ENCODE data around the gene PPP1R3C.

The PPP1R3C gene

GRCh38 chr10:91632671-91633550 is at the start of gene PPP1R3C:
PPP1R3C (minus strand) TSS chr10:91633071; CDS start chr10:91632969, 102 bp downstream.
- DNase-seq (ENCODE audit: low read depth): peak; percentile 70

GRCh38 chr10:91681361-91682276 is 48.7 kb upstream of the PPP1R3C start:
- DNase-seq (ENCODE audit: low read depth): no peak

DNA sequence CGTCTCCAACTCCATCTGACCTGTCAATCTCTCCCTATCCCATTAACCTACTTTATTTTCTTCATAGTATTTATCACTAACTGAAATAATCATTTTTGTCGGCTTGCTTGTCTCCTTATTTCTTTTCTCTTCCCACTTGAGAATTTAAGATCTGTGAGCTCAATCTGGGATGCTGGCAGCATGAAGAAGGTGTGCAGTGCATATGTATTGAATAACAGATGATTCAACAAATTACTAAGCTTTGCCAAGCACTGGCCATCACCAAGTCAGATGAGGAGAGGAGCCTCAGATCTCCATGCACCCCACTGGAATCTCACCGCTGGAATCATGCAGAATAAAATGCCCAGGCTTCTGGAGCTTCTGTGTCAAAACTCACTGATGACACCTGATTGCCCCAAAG is 47.6 kb upstream of the PPP1R3C start:
- DNase-seq (ENCODE audit: low read depth): no peak

GRCh38 chr10:91679296-91679695 is 46.4 kb upstream of the PPP1R3C start:
- no peak for DNase-seq (ENCODE audit: low read depth)

GRCh38 chr10:91677911-91678310 is 45.0 kb upstream of the PPP1R3C start:
- no peak for DNase-seq (ENCODE audit: low read depth)

DNA sequence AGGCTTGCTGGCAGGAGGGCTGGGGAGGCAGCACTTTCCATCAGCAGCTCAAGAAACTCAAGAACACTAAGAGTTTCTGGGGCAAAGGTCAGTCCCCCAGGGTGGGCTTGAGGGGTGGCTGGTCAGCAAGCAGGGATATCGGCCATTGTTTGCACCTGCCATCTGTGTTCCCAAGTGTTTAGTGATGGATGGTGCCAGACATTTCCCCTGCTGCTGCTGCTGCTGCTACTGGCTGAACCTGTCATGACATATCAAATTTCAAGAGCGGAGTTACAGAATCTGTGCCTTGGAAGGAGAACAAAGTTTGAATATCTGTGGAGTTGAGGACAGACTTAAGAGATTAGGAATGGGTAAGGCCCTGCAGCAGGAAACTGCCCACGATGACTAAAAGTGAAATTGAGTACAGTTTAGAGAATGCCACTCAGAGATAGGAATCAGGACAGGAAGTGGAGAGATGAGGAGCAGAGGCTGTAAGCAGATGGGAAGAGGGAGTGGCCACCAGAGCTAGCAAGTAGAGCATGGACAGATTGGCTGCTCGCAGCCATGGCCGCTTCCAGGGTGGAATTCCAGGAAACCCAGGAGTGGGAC is 39.2 kb upstream of the PPP1R3C start:
- DNase-seq (ENCODE audit: low read depth): no peak

- no peak for DNase-seq (ENCODE audit: low read depth)
These were observed 36.0 kb upstream of the PPP1R3C start for GRCh38 chr10:91668913-91669312.

DNA sequence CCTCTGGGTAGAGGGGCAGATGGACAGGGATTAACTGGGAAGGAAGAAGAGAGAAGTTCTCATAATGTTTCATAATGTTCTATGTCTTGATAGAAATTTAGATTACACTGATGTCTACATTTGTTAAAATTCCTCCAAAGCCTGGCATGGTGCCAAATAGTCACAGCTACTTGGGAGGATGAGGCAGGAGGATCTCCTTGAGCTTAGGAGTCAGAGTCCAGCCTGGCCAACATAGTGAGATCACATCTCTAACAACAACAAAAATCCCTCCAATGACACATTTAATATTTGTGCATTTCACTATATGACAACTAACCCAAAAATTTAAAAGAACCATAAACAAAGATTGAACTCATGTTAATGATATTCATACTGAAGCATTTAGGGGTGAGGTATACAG is 33.0 kb upstream of the PPP1R3C start:
- DNase-seq (ENCODE audit: low read depth): no peak

- no peak for DNase-seq (ENCODE audit: low read depth)
These were observed 31.6 kb upstream of the PPP1R3C start for GRCh38 chr10:91664426-91664825.

GRCh38 chr10:91662993-91663392 is 30.1 kb upstream of the PPP1R3C start:
- no peak for DNase-seq (ENCODE audit: low read depth)

DNA sequence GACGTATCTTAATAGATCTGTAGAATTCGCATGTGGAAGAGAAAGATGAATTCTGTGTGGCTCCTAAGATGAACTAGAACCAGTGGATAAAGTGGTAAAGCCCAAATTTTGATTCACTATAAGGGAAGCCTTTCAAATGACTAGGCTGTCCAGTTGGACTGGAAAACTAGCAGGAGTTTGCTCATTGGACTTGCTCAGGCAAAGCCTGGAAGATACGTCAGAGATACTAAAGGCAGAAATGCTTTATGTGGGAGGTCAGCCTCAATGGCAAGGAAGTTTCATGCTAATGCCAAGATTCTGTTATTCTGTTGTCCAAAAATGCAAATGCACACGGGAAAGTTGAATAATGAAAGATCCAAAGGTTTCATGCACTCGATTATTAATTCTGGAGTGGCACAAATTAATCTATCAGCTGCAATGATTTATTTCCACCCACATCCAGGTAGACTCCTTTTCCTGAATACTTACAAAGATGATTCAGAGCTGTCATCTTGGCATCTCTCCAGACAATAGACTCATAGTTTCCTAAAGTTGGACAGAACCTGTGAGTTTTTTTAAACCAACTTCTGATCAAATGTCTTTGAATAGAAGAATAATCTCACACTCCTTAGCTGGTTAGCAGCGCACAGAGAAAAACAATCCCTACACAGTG is 20.5 kb upstream of the PPP1R3C start:
- DNase-seq (ENCODE audit: low read depth): no peak

- DNase-seq (ENCODE audit: low read depth): no peak
These were observed 19.5 kb upstream of the PPP1R3C start for GRCh38 chr10:91652364-91652763.

GRCh38 chr10:91643700-91644099 is 10.8 kb upstream of the PPP1R3C start:
- no peak for DNase-seq (ENCODE audit: low read depth)

DNA sequence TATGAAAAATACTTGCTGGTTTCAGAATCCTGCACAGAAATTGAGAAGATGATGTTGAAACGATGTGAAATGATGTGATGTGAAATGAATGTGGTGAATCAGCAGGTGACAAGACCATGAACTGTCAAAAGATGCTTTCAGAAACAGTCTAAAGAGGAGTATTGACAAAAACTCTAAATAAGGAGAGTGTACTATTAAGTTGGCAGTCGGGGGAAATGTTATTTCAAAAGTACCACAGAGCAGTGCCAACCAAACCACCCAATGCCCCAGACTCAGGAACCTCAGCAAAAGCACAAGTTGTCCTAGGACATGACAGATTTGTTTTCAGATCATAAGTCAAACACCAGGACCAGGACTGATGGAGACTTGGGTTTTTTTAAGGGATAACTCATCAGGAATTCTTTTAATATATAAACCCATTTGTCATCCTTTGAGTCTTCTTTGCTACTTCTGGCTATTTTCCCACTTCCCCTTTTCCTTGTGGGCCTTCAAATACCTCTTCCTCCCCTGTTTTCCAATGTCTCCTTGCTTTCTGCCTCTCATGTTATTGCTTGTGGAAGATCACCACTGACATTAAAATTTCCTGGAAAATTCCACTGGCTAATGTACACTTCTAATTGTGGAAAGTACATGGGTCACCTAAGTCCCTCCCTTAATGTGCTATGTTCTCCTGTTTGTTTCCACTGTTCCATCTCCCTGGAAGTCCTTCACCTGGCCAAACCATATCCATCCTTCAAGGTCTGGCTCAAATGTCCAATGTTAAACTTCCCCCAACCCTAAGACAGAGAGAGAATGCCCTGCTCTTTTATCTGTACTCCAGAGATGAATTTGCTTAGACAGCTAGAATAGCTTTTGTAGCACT is 10.2 kb upstream of the PPP1R3C start:
- no peak for DNase-seq (ENCODE audit: low read depth)

DNA sequence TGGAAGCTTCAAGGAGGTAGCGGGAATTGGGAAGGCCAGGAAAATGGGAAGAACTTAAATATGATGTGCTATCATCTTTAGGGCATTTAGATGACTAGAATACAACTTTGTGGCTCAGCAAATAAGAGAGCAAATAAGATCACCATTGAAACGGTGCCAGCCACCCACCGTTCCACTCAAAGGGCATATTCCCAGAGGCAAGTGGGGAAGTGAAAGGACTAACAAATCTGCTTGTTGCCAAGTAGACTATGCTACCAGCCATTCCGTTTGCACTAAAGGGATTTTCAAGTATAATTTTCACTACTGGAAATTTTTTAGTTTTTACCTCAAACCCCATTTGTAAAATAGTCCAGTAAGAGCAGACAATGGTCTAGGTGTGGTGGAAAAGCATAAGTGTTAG is 4.0 kb upstream of the PPP1R3C start:
- DNase-seq (ENCODE audit: low read depth): no peak

- peak; percentile 12 for DNase-seq (ENCODE audit: low read depth)
These were observed 2.8 kb upstream of the PPP1R3C start for GRCh38 chr10:91635401-91636400.

GRCh38 chr10:91634898-91635297 is 2.0 kb upstream of the PPP1R3C start:
- no peak for DNase-seq (ENCODE audit: low read depth)

DNA sequence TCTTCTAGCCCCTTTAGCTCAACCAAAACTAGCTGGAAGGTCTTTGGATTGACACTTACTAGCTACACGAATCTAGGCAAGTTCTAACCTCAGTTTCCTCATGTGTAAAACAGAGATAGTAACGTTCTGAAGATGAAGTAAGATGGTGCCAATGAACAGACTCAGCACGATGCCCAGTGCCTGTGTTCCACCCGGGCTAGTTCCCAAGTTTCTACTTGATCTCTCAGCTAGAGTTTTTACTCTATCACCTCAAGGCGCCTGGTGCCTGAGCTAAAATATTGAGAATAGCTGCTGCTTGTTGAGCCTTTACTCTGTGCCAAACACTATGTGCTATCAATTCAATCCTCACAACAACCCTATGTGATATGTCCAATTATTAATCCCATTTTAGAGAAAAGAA is 1.4 kb upstream of the PPP1R3C start:
- DNase-seq (ENCODE audit: low read depth): no peak

DNA sequence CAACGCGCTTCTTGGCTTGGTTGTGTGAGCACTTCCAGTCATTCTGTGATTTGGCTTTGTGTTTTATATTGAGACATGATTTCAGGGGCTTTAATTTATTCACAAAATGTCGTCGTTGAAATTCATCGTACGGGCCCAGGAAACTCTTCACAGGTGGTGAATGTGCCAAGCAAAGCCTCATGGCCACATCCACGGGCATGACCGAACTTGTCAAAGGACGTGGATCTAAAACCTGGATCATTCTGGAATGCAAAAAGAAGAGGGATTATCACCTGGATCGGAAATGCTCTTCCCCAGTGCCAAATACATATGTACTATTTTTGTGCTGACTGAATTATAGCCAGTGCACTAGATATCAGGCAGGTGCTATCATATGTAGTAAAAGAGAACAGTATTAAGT is 2.2 kb downstream of the PPP1R3C start:
- no peak for DNase-seq (ENCODE audit: low read depth)
